ENCODE results near the gene ZNF33B.

- TF ChIP-seq CTCF (conservative IDR thresholded peaks at IDR 0.05; ENCODE audit: low read length) = no peak
- TF ChIP-seq EZH2phosphoT487 (IDR thresholded peaks at IDR 0.05; ENCODE audit: borderline replicate concordance) = no peak
Measured at GRCh38 chr10:42593284-42593683, 45.1 kb downstream of the ZNF33B start.
